ENCODE results near the gene ZNF692. TPM values are rescaled to one million over a fixed set of nuclear protein-coding genes. Genes with fewer than 3 reads are reported as not detected.
A peak's percentile ranks its signal among the peaks of the same experiment; 100 is the strongest.

Gene ZNF692, protein sequence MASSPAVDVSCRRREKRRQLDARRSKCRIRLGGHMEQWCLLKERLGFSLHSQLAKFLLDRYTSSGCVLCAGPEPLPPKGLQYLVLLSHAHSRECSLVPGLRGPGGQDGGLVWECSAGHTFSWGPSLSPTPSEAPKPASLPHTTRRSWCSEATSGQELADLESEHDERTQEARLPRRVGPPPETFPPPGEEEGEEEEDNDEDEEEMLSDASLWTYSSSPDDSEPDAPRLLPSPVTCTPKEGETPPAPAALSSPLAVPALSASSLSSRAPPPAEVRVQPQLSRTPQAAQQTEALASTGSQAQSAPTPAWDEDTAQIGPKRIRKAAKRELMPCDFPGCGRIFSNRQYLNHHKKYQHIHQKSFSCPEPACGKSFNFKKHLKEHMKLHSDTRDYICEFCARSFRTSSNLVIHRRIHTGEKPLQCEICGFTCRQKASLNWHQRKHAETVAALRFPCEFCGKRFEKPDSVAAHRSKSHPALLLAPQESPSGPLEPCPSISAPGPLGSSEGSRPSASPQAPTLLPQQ
- 10 to 100 TPM; 31.9 to 44.6 TPM for total RNA-seq
- 10 to 100 TPM; 41.6 to 66.6 (median 59.3) TPM for polyA plus RNA-seq (ENCODE audit: insufficient read length in 6 of 6)
- long read RNA-seq, donor 1, partial matches to known transcripts = 0 of 4 reads
- long read RNA-seq, donor 1, other reads (novel, unspliced or antisense) = 0 of 4 reads
- long read RNA-seq, donor 2, partial matches to known transcripts = 0 of 7 reads
- long read RNA-seq, donor 2, other reads (novel, unspliced or antisense) = 0 of 7 reads
- long read RNA-seq, donor 3, partial matches to known transcripts = 0 of 6 reads
- long read RNA-seq, donor 3, other reads (novel, unspliced or antisense) = 0 of 6 reads
- long read RNA-seq, donor 4, partial matches to known transcripts = 2 of 8 reads
- long read RNA-seq, donor 4, other reads (novel, unspliced or antisense) = 5 of 8 reads
- long read RNA-seq, donor 5, partial matches to known transcripts = 0 of 4 reads
- long read RNA-seq, donor 5, other reads (novel, unspliced or antisense) = 0 of 4 reads
- long read RNA-seq, donor 6, partial matches to known transcripts = 0 of 3 reads
- long read RNA-seq, donor 6, other reads (novel, unspliced or antisense) = 0 of 3 reads
- long read RNA-seq, donor 7, partial matches to known transcripts = 0 of 2 reads
- long read RNA-seq, donor 7, other reads (novel, unspliced or antisense) = 0 of 2 reads
- long read RNA-seq, donor 8, partial matches to known transcripts = 0 of 6 reads
- long read RNA-seq, donor 8, other reads (novel, unspliced or antisense) = 0 of 6 reads
- long read RNA-seq, donor 9 = 0 reads
- long read RNA-seq, donor 10, partial matches to known transcripts = 2 of 7 reads
- long read RNA-seq, donor 10, other reads (novel, unspliced or antisense) = 3 of 7 reads
- long read RNA-seq, donor 11, partial matches to known transcripts = 0 of 4 reads
- long read RNA-seq, donor 11, other reads (novel, unspliced or antisense) = 0 of 4 reads
- long read RNA-seq, donor 12, partial matches to known transcripts = 0 of 13 reads
- long read RNA-seq, donor 12, other reads (novel, unspliced or antisense) = 12 of 13 reads

- intact Hi-C loops (cut with DNase I) = no loop called here
- H3K36me3 ChIP-seq = peaks cover 0 to 15% of the 10 kb centered on the region in 2 donors
- DNase-seq = peak; percentile 92 to 100 (median 98)
- peaks cover 9 to 46% of the 10 kb centered on the region in 2 donors for H3K4me1 ChIP-seq
- no peaks in the 10 kb centered on the region for H3K9me3 ChIP-seq
- peak; percentile 94 for ATAC-seq
- H3K27me3 ChIP-seq = no peaks in the 10 kb centered on the region
- TF ChIP-seq CTCF (IDR thresholded peaks at IDR 0.05) = peak in 1 of 2 donors; percentile 9
- H3K4me3 ChIP-seq = peak within 1 kb of the TSS; percentile 64 to 67
- H3K27ac ChIP-seq = peak within 1 kb of the TSS; percentile 91 to 95
Observed at GRCh38 chr1:248858891-248859889, at the start of gene ZNF692. TSS of gene ZNF692 (minus strand) at chr1:248859085. CDS start at chr1:248858309, 776 bp downstream.

GRCh38 chr1:248906753-248907661, 48.1 kb upstream of the ZNF692 start:
- intact Hi-C loops (cut with DNase I) = no loop called here
- no peak for TF ChIP-seq CTCF (IDR thresholded peaks at IDR 0.05)
- no peak for ATAC-seq

DNA sequence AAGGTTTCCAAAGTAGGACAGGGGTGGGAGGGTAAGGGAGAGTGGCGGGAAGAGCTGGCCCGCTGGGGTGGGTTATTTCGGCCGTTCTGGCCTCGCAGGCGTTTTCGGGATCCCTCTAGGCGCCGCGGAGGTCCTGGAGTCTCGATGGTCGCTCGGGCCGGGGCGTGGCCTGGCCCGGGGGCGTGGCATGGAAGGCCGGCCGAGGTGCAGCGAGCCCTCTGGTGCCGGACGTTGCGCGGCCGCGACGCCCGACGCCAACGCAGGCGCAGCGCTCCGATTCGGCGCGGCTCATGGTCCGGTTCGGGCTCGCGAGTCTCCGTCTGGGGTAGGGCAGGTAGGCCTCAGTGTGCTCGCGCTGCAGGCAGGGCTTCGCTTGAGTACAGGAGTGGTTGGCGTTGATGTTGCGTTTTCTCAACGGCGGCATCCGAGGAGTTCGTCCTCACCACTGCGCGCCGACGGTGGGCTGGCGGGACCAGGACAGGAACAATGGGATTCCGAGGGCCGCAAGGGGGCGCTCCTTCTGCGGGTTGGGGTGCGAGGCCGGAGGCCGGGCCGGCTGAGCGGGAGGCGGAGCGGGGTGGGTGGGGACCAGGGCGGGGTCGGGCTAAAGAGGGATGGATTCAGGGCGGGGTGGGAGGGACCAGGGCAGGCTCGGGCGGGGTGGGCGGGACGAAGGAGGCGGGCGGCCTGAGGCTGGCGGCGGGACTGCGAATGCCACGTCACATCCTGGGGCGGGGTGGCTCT, 47.3 kb upstream of the ZNF692 start, which contains the start of gene PGBD2:
Gene PGBD2 (plus strand): TSS at position 227 of the 744 bp plus-strand sequence. CDS start 7,628 bp downstream, outside the sequence.
- H3K4me1 ChIP-seq = peaks cover 8 to 23% of the 10 kb centered on the region in 2 donors
- intact Hi-C loops (cut with DNase I) = no loop called here
- peaks cover 0 to 5% of the 10 kb centered on the region in 2 donors for H3K36me3 ChIP-seq
- peak; percentile 98 for ATAC-seq
- no peaks in the 10 kb centered on the region for H3K27me3 ChIP-seq
- no peaks in the 10 kb centered on the region for H3K9me3 ChIP-seq
- peak within 1 kb of the TSS; percentile 90 to 98 for H3K27ac ChIP-seq
- peak; percentile 91 to 98 (median 96) for DNase-seq
- peak within 1 kb of the TSS; percentile 56 for H3K4me3 ChIP-seq
- TF ChIP-seq CTCF (IDR thresholded peaks at IDR 0.05) = peak; percentile 50 to 67

More at GRCh38 chr1:248906753-248907661, 48.1 kb upstream of the ZNF692 start:
- Histone ChIP-seq H3K4me3 (peak overlapping the region; percentile 42 to 56), H3K36me3 (peaks cover 0 to 5% of the 10 kb centered on the region in 2 donors), H3K27ac (peak overlapping the region; percentile 65 to 98), H3K4me1 (peaks cover 8 to 23% of the 10 kb centered on the region in 2 donors), H3K9me3 (no peaks in the 10 kb centered on the region), H3K27me3 (no peaks in the 10 kb centered on the region)
- peak in 2 of 4 donors; percentile 17 to 36 for DNase-seq

Measured in left lung (tissue), 14 donors.